ENCODE results near the gene HOXA5. TPM values are rescaled to one million over a fixed set of nuclear protein-coding genes. Genes with fewer than 3 reads are reported as not detected.

Gene HOXA5
- total RNA-seq, 1 experiment from 2014 or later = not detected

- H2AK5ac ChIP-seq (ENCODE audit: insufficient read length, low read length) = no peak overlapping the region
- H3K79me2 ChIP-seq (ENCODE audit: insufficient read depth, low read length) = no peaks in the 10 kb centered on the region
- H3K27ac Mint-ChIP-seq = no peak overlapping the region
- no peak overlapping the region for H2BK5ac ChIP-seq (ENCODE audit: insufficient read length, low read length)
- H2BK12ac ChIP-seq (ENCODE audit: insufficient read length, low read depth, low read length) = no peak overlapping the region
- H3K18ac ChIP-seq (ENCODE audit: insufficient read length, low read depth, low read length) = no peak overlapping the region
- no peaks in the 10 kb centered on the region for H4K20me1 ChIP-seq (ENCODE audit: control insufficient read depth, insufficient read depth, insufficient read length)
- no peak overlapping the region for H3K27ac ChIP-seq (ENCODE audit: insufficient read length, low read depth, low read length)
- H3K23me2 ChIP-seq (ENCODE audit: insufficient read length, low read depth, low read length, poor library complexity, severe bottlenecking) = no peaks in the 10 kb centered on the region
- H3K14ac ChIP-seq (ENCODE audit: insufficient read depth, low read length) = no peak overlapping the region
- no peak overlapping the region for H2BK15ac ChIP-seq (ENCODE audit: low read depth, low read length)
- H3T11ph ChIP-seq (ENCODE audit: low read length) = no peak overlapping the region
- H3K27me3 ChIP-seq (ENCODE audit: insufficient read depth, low read length) = peaks cover 98% of the 10 kb centered on the region
- H3K23ac ChIP-seq (ENCODE audit: insufficient read length, low read depth, low read length) = no peak overlapping the region
- peak; percentile 50 for DNase-seq
- no peak for TF ChIP-seq CTCF (conservative IDR thresholded peaks at IDR 0.05)
- H4K8ac ChIP-seq (replicated peaks; ENCODE audit: insufficient read length, low read depth, low read length) = no peak overlapping the region
- no peak overlapping the region for H3K4me2 ChIP-seq (ENCODE audit: insufficient read depth, insufficient read length, low read length)
- H4K91ac ChIP-seq (ENCODE audit: insufficient read length, low read depth, low read length) = no peak overlapping the region
- no peak overlapping the region for H3K56ac ChIP-seq (ENCODE audit: insufficient read length, low read depth, low read length)
- H2AFZ ChIP-seq (ENCODE audit: low read length) = no peak overlapping the region
- no peak overlapping the region for H4K5ac ChIP-seq (ENCODE audit: insufficient read length, low read depth, low read length)
- H2BK20ac ChIP-seq (ENCODE audit: low read depth, low read length, poor library complexity, severe bottlenecking) = no peak overlapping the region
- peaks cover 0 to 2% (median 0%) of the 10 kb centered on the region in 3 experiments; a peak in 3 of 7 replicates for H3K36me3 Mint-ChIP-seq (ENCODE audit: insufficient read depth in 1 of 3, low read depth in 3 of 3)
- H2BK120ac ChIP-seq (ENCODE audit: low read depth, low read length, poor library complexity, severe bottlenecking) = no peak overlapping the region
- H3K79me1 ChIP-seq (ENCODE audit: insufficient read depth, low read depth, low read length, poor library complexity, severe bottlenecking) = no peaks in the 10 kb centered on the region
- peaks cover 17 to 42% of the 10 kb centered on the region in 2 experiments for H3K4me1 Mint-ChIP-seq
- no peaks in the 10 kb centered on the region for H3K9me3 ChIP-seq (ENCODE audit: control insufficient read depth, low read depth, low read length)
- no peak overlapping the region for H3K9ac ChIP-seq (ENCODE audit: extremely low read depth, insufficient read length, low read length)
- no peaks in the 10 kb centered on the region for H3K4me1 ChIP-seq (ENCODE audit: insufficient read depth, low read length)
- peak overlapping the region in 1 of 2 experiments; percentile 18; a peak in 1 of 5 replicates for H3K4me3 Mint-ChIP-seq
- no CpG with 5 or more reads among the region's 22 CpGs for WGBS (ENCODE audit: extremely low coverage, insufficient read length, low lambda C conversion rate)
- H3K4ac ChIP-seq (ENCODE audit: low read depth, low read length) = no peak overlapping the region
- peaks cover 1 to 16% of the 10 kb centered on the region in 2 experiments; a peak in 3 of 5 replicates for H3K9me3 Mint-ChIP-seq
- peaks cover 100% of the 10 kb centered on the region for H3K27me3 Mint-ChIP-seq (ENCODE audit: low read depth)
These were observed 46.0 kb upstream of the HOXA5 start for GRCh38 chr7:27189295-27189996.

Data from H9 (cell line).